GM18499 (cell line): Measurements from ENCODE around the gene PRTN3.
"Not testable (repeated sequence)": the region's sequence is repeated elsewhere in the genome, so short reads cannot be mapped to it uniquely, and the experiment has no call there.

ENCODE experiments used
- ATAC-seq: cut with Tn5 transposase; IDR thresholded peaks from one replicate; pipeline ENCODE4 v1.9.1; 2021; ENCODE audit warnings: moderate number of reproducible peaks; ENCODE audit not compliant: insufficient read depth, unreplicated experiment

PRTN3 gene

DNA sequence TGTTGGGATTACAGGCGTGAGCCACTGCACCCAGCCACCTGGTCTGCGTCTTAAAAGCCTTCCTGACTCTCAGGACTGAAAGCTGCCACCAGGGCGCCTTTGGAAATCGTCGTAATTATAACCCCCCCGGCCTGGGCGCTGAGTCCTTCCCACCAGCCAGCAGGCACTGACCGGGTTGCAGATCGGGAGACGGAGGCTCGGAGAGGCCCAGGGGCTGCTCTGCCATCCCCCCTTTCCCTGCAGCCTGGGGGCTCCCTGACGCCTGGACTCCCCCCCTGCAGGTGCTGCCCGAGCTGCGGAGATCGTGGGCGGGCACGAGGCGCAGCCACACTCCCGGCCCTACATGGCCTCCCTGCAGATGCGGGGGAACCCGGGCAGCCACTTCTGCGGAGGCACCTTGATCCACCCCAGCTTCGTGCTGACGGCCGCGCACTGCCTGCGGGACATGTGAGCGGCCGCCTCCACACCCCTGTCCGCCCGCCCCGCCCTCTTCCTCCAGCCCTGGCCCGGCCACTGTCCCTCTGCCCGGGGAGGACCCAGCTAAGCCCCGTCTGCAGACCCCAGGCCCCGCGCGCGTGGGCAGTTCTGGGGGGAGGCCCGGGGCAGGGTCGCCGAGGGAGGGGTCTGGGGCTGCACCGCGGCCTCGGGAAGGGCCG, 2.5 kb downstream of the PRTN3 start:
- ATAC-seq = no peak

DNA sequence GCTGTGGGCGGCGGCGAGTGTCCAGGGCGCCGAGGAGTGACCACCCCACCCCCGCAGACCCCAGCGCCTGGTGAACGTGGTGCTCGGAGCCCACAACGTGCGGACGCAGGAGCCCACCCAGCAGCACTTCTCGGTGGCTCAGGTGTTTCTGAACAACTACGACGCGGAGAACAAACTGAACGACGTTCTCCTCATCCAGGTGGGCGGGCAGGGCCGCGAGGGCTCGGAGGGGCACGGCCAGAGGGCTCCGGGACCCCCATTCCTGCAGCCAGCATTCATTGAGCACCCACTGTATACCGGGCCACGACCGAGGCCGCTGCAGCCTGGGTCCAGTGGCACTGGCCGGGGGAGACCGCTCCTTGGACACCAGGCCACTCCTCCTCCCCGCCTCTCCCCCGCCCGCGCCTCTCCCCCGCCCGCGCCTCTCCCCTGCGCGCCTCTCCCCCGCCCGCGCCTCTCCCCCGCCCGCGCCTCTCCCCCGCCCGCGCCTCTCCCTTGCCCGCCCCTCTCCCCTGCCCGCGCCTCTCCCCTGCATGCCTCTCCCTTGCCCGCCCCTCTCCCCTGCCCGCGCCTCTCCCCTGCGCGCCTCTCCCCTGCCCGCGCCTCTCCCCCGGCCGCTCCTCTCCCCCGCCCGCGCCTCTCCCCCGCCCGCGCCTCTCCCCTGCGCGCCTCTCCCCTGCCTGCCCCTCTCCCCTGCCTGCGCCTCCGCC, 3.2 kb downstream of the PRTN3 start:
- ATAC-seq = no peak

DNA sequence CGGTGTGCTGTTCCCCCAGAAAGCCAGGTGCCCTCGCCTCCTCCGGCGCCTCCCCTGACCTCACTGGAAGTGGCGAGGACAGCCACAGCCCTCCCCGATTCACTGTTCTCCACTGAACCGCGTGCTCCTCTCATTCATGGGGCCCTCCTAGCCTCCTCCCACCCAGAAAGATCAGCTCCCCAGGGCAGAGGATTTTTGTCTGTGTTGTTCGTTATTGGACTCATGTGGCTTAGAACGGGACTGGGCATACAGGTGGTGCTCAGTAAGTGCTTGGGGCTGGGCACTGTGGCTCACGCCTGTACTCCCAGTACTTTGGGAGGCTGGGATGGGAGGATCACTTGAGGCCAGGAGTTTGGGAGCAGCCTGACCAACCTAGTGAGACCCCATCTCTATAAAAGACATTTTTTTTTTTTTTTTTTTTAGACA, 3.8 kb downstream of the PRTN3 start:
- ATAC-seq = no peak

DNA sequence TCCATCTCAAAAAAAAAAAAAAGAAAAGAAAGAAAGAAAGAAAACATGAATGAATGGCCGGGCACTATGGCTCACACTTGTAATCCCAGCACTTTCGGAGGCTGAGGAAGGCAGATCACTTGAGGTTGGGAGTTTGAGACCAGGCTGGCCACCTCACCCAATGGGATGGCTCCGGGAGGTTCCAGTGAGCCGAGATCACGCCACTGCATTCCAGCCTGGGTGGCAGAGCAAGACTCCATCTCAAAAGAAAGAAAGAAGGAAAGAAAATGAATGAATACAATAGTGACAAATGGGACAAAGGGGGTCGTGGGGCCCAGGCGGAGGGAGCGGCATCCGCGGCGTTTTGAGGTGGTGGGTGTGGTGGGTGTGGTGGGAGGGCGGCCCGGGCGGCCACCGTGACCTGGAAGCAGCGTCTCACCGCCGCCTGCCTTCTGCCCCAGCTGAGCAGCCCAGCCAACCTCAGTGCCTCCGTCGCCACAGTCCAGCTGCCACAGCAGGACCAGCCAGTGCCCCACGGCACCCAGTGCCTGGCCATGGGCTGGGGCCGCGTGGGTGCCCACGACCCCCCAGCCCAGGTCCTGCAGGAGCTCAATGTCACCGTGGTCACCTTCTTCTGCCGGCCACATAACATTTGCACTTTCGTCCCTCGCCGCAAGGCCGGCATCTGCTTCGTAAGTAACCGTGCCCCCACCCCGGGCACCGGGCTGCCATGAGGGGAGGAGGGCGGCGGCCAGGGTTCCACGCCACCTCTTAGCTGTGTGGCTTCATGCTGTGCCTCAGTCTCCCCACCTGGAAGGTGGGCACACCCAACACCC, 5.1 kb downstream of the PRTN3 start:
- ATAC-seq = no peak

DNA sequence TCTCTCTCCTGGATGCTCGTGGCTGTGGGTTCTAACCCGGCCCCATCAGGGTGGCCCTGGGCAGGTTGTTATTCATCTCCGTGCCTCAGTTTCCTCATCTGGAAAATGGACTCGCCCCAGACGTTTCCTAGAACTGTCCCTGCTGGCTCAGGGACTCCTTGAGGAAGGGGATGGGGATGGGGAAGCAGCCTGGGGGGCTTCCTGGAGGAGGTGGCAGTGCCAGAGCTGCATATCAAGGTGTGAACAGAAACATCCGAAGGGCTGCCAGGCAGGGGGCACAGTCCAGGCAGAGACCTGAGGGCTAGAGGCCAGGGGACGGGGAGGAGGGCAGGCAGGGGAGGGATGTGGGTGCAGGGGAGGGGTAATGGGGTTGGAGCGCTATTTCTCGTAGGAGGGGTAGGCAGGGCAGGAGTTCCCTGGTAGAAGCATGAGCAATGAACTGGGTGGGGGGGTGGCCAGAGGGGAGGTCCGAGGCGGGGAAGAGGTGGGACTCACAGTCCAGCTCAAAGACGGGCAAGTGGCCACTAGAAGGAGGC, 7.7 kb downstream of the PRTN3 start:
- ATAC-seq = no peak

DNA sequence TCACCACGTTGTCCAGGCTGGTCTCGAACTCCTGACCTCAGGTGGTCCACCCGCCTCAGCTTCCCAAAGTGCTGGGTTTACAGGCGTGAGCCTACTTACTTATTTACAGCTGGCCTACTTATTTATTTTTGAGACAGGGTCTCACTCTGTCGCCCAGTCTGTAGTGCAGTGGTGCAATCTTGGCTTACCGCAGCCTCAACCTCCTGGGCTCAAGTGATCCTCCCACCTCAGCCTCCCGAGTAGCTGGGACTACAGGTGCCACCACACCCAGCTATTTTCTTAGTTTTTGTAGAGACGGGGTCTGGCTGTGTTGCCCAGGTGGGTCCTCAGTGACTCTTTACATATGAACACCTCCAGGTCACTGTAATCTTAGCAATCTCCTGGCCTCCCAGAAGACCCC, 8.4 kb downstream of the PRTN3 start:
- ATAC-seq = not testable (repeated sequence)

DNA sequence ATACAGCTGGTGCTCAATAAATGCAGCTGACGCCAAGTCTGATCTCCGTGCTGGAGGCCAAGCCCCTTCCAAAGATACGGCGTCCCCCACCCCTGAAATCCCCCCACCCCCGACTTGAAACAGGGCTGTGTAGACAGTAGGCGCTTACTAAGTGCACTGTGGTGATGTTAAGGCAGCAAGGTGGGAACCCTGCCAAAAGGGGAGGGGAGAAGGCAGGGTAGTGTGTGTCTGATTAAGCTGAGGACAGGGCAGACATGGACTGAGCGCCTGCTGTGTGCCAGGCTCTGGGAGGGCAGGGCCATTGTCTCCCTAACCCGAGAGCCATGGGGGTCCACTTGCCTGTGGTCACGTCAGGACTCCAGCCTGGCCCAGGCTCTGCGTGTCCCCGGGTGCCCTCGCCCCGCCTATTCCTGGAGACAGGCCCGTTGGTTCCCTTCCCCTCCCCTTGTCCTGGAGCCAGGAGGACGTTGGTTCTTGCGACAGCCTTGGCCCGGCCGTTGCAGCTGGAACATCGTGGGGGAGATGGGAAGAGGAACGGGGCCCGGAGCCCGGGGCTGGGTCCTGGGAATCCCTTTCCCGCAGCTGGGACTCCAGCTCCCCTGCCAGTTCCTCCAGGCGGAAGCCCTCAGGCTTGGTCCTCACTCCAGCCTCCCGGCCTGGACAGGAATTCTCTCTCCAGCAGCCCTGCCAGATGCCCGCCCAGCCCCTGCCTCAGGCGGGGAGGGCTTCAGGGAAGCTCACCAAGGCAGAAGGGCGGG, 9.6 kb downstream of the PRTN3 start:
- ATAC-seq = no peak

DNA sequence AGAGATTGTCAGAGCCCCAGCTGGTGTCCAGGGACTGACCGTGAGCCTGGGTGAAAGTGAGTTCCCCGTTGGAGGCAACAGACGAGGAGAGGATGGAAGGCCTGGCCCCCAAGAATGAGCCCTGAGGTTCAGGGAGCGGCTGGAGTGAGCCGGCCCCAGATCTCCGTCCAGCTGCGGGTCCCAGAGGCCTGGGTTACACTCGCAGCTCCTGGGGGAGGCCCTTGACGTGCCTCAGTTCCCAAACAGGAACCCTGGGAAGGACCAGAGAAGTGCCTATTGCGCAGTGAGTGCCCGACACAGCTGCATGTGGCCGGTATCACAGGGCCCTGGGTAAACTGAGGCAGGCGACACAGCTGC, 10.2 kb downstream of the PRTN3 start:
- no peak for ATAC-seq

DNA sequence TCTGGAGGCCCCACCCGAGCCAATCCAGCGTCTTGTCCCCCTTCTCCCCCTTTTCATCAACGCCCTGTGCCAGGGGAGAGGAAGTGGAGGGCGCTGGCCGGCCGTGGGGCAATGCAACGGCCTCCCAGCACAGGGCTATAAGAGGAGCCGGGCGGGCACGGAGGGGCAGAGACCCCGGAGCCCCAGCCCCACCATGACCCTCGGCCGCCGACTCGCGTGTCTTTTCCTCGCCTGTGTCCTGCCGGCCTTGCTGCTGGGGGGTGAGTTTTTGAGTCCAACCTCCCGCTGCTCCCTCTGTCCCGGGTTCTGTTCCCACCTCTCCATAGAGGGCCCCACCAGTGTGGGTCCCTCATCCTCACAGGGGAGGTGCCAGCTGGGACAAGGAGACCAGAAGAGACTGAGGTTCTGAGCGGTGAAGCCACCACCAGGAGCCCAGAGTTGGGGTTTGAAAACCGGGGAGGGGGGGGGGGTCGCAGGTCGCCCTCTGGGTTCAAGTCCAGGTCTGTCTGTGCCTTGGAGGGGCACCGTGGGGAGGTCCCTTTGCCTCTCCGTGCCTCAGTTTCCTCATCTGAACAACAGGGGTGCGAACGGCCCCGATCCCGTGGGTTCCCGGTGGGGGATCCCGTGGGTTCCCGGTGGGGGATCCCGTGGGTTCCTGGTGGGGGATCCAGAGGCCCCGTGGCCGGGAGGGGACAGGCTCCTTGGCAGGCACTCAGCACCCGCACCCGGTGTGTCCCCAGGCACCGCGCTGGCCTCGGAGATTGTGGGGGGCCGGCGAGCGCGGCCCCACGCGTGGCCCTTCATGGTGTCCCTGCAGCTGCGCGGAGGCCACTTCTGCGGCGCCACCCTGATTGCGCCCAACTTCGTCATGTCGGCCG, 11.6 kb downstream of the PRTN3 start, which contains the start of gene ELANE:
Gene ELANE, plus strand, starts transcription at position 168 of the 878 bp plus-strand sequence. Its CDS starts 26 bp downstream, at position 194.
- no peak for ATAC-seq

DNA sequence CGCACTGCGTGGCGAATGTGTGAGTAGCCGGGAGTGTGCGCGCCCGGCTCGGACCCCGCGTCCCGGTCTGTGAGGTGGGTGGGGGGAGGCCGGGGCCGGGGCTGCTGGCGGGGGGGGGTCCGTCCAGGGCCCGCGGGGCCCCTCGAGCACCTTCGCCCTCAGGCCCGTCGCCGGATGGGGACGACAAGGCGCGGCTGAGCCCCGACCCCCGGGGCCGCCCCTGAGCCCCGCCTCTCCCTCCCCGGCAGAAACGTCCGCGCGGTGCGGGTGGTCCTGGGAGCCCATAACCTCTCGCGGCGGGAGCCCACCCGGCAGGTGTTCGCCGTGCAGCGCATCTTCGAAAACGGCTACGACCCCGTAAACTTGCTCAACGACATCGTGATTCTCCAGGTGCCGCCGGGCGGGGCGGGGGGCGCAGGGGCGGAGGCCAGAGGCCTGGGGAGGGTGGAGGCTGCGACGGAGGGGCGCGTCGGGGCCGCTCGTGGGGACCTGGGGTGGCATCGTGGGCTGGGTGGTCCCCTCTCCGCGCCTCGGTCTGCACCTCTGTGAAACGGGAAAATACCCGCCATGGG, 12.3 kb downstream of the PRTN3 start:
- ATAC-seq = no peak

DNA sequence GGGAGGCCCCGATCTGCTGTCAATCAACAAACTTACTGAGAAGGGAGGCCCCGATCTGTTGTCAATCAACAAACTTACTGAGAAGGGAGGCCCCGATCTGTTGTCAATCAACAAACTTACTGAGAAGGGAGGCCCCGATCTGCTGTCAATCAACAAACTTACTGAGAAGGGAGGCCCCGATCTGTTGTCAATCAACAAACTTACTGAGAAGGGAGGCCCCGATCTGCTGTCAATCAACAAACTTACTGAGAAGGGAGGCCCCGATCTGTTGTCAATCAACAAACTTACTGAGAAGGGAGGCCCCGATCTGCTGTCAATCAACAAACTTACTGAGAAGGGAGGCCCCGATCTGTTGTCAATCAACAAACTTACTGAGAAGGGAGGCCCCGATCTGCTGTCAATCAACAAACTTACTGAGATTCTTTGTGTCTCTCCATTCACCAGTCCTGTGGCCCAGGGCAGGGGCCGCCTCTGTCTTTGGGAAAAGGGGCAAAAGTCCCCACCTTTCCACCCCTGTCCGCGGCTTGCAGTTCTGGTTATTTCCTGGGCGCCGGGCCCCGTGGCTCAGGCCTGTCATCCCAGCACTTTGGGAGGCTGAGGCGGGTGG, 12.9 kb downstream of the PRTN3 start:
- ATAC-seq = not testable (repeated sequence)

DNA sequence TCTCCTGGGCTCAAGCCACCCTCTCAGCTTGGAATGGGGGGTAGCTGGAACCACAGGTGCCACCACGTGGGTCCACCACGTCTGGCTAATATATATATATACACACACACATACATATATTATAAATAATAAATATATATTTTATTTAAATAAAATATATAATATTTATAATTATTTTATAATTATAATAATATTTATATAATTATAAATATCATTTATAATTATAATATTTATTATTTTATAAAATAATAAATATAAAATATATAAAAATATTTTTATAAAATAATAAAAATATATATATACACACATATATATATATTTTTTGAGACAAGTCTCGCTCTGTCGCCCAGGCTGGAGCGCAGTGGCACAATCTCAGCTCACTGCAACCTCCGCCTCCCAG, 13.8 kb downstream of the PRTN3 start:
- no peak for ATAC-seq

DNA sequence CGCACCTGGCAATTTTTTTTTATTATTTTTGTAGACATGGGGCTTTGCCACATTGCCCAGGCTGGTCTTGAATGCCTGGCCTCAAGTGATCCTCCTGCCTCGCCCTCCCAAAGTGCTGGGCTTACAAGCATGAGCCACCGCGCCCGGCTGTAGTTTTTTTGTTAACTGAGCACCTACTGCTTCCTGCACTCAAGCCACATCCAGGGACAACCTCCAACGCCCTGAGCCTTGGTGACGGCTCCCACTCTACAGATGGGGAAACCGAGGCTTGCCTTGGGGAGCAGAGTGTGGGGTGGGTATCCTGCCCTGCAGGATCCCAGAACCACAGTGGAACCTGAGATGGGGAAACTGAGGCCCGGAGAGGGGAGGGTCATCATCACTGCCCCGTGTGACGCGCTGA, 14.3 kb downstream of the PRTN3 start:
- no peak for ATAC-seq

DNA sequence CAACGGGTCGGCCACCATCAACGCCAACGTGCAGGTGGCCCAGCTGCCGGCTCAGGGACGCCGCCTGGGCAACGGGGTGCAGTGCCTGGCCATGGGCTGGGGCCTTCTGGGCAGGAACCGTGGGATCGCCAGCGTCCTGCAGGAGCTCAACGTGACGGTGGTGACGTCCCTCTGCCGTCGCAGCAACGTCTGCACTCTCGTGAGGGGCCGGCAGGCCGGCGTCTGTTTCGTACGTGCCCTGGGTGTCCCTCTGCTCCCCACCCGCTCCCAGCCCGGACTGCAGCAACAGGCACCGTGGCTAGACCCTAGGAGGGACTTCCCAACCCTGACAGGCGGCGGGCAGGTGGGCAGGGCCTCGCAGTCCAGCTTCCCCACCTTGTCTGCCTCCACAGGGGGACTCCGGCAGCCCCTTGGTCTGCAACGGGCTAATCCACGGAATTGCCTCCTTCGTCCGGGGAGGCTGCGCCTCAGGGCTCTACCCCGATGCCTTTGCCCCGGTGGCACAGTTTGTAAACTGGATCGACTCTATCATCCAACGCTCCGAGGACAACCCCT, 14.8 kb downstream of the PRTN3 start:
- no peak for ATAC-seq

DNA sequence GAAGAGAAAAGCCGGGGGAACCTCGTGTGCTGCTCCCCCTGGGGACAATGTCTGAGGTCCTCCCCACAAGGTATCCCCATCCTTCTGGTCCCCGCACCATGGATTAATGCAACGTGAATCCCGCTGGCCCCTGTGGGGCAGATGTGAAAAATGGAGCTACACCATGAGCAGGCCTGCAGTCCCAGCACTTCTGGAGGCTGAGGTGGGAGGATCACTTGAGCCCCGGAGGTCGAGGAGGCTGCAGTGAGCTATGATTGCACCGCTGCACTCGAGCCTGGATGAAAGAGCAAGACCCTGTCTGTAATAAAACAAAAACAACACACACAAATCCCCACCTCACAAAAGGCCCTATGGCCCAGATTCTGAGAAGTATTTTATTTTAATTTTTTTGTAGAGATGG, 17.5 kb downstream of the PRTN3 start:
- ATAC-seq = no peak

DNA sequence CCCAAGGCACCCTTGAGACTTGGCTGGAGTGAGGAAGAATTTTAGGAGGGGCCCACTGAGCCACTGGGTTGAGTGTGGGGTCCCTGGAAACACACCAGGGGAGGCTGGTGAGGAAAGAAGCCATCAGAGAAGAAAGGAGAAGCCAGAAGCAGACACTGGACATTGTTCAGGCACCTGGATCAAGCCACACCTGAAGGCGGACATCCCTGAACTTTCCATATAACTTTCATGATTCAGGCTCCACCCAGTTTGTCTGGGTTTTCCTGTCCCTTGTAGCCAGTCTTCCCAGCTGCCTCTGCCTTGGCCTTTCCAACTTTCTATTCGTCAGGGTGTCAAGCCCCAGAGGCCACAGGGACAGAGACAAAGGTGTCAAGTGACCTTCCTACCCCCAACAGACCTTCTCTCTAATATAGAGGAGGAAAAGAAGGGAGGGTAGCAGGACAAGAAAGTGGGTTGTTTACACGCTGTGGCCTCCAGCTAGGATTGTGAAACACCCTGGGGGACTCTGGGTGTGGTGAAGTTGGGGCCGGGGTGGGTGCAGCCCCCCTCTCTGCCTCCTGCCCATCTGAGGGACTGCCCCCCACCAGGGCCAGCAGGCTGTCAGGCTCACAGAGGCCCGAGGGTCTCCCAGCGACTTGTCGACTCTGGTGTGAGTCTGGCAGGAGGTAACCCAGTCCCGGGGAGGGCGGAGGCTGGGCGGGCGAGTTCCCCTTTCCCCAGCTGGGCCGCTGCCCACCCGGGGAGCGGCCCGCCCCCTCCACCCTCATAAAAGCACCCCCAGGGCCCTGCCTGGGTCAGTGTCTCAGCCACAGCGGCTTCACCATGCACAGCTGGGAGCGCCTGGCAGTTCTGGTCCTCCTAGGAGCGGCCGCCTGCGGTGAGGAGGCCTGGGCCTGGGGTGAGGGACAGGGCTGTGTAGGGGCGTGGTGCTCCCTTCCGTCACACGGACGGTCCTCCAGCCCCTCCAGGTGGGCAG, 18.4 kb downstream of the PRTN3 start, which contains the start of gene CFD:
Gene CFD, plus strand, starts transcription at position 797 of the 976 bp plus-strand sequence. Its CDS starts 26 bp downstream, at position 823.
- ATAC-seq = no peak

DNA sequence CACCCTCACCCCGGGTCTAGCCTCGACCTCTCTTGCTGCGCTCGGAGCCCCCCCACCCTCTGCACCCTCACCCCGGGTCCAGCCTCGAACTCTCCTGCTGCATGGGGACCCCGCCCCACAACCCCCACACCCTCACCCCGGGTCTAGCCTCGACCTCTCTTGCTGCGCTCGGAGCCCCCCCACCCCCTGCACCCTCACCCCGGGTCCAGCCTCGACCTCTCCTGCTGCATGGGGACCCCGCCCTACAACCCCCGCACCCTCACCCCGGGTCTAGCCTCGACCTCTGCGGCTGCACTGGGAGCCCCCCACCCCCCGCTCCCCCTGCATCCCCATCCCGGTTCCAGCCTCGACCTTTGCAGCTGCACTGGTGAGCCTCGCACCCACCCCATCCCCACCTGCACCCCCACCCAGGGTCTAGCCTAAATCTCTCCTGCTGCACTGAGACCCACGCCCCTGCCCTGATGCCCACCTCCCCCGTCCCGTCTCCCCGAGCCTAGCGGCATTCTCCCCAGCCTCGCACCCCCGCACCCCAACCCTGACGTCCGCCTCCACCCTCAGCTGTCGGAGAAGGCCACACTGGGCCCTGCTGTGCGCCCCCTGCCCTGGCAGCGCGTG, 20.4 kb downstream of the PRTN3 start:
- ATAC-seq = no peak
